GM06990 (cell line): ENCODE results near the gene OR52A1.

Experiments used
- DNase-seq: peaks from one replicate; pipeline ENCODE4 v3.0.0-alpha.2; 2011; ENCODE audit not compliant: insufficient read length; ENCODE audit errors: extremely low read depth
- H3K27me3 ChIP-seq: replicated peaks from 2 replicates; pipeline ENCODE4 v1.6.0; 2011; ENCODE audit warnings: low read length; ENCODE audit not compliant: control insufficient read depth, insufficient read depth
- H3K36me3 ChIP-seq: 2 replicates; pipeline ENCODE4 v1.5.1; 2011; ENCODE audit warnings: low read length; ENCODE audit not compliant: control insufficient read depth, insufficient read depth
- H3K4me3 ChIP-seq: replicated peaks from 2 replicates; pipeline ENCODE4 v1.5.1; 2011; ENCODE audit warnings: low read depth, mild to moderate bottlenecking, control low read depth, low read length
- CTCF ChIP-seq: IDR thresholded peaks from 2 replicates; pipeline ENCODE4 v1.5.1; 2011; ENCODE audit warnings: low read length, control low read depth, mild to moderate bottlenecking, inconsistent platforms; ENCODE audit not compliant: insufficient read depth, poor library complexity, severe bottlenecking

The OR52A1 gene

GRCh38 chr11:5196067-5196466 is 41.5 kb upstream of the OR52A1 start:
- Histone ChIP-seq H3K4me3 (no peak overlapping the region), H3K36me3 (no peaks in the 10 kb centered on the region), H3K27me3 (no peaks in the 10 kb centered on the region)
- no peak for DNase-seq
- no peak for TF ChIP-seq CTCF

- DNase-seq, result no peak
- H3K36me3 ChIP-seq, result no peaks in the 10 kb centered on the region
- no peak for TF ChIP-seq CTCF
- no peaks in the 10 kb centered on the region for H3K27me3 ChIP-seq
- H3K4me3 ChIP-seq, result no peak overlapping the region
These were observed 38.2 kb upstream of the OR52A1 start for GRCh38 chr11:5192738-5193137.

- Histone ChIP-seq H3K27me3 (no peaks in the 10 kb centered on the region), H3K4me3 (no peak overlapping the region), H3K36me3 (no peaks in the 10 kb centered on the region)
- no peak for DNase-seq
- no peak for TF ChIP-seq CTCF
These were observed 33.6 kb upstream of the OR52A1 start for GRCh38 chr11:5188201-5188600.

GRCh38 chr11:5178046-5178837 is 23.7 kb upstream of the OR52A1 start:
- no peak for TF ChIP-seq CTCF
- no peak for DNase-seq
- H3K4me3 ChIP-seq, result no peak overlapping the region
- no peaks in the 10 kb centered on the region for H3K36me3 ChIP-seq
- H3K27me3 ChIP-seq, result no peaks in the 10 kb centered on the region

- DNase-seq, result no peak
- no peaks in the 10 kb centered on the region for H3K36me3 ChIP-seq
- TF ChIP-seq CTCF, result no peak
- no peak overlapping the region for H3K4me3 ChIP-seq
- no peaks in the 10 kb centered on the region for H3K27me3 ChIP-seq
These were observed 20.4 kb upstream of the OR52A1 start for GRCh38 chr11:5174934-5175333.
